C4-2B (cell line): Measurements from ENCODE around the gene MAGI3.

ENCODE experiments used
- CTCF ChIP-seq: fragments of 450-650 bp; conservative IDR thresholded peaks from 2 replicates; pipeline ENCODE4 v1.5.1; 2017; ENCODE audit warnings: mild to moderate bottlenecking
- ZFX ChIP-seq: fragments of 450-650 bp; IDR thresholded peaks from 2 replicates; pipeline ENCODE4 v1.6.1; 2017

- TF ChIP-seq CTCF (no peak), ZFX (no peak)
These were observed 21.3 kb upstream of the MAGI3 start for GRCh38 chr1:113369040-113369439.
